SK-N-SH (cell line): ENCODE data around the gene PBX3. TPM values are rescaled to one million over a fixed set of nuclear protein-coding genes. Genes with fewer than 3 reads are reported as not detected.

Source experiments
- CTCF ChIA-PET: fragments of 300-600, 350-600 bp; formaldehyde crosslinking; extraction: SDS; loops from one replicate; lab custom pipeline; 2021; lab: Yijun Ruan, JAX
- POLR2A ChIA-PET: fragments of 350-600 bp; sonication (Branson Sonifier 250); formaldehyde crosslinking; extraction: SDS; loops from one replicate; lab custom pipeline; 2020; ENCODE audit warnings: antibody characterized with exemption, inconsistent platforms; lab: Yijun Ruan, JAX
- DNase-seq: peaks from one replicate; pipeline ENCODE4 v3.0.0; 2012
- H2AFZ ChIP-seq: fragments of 200-600 bp; sonication (generic); 2 replicates; pipeline ENCODE4 v1.8.1; 2016; ENCODE audit warnings: antibody characterized with exemption, mild to moderate bottlenecking, low read depth
- H3F3A ChIP-seq: fragments of 200-600 bp; sonication (generic); replicated peaks from 2 replicates; pipeline ENCODE3; 2016; ENCODE audit warnings: antibody characterized with exemption, mild to moderate bottlenecking; ENCODE audit not compliant: insufficient read depth
- H3K27ac ChIP-seq, 2 experiments: fragments of 200-500 bp in 1 of 2; fragments of 200-600 bp in 1 of 2; sonication (Bioruptor generic) in 1 of 2; sonication (generic), shearing (Covaris generic) in 1 of 2; 2 replicates each; pipeline versions ENCODE4 v1.5.1 to v1.6.1; 2014 to 2016; ENCODE audit warnings: low read depth in 2 of 2, inconsistent platforms in 1 of 2, low read length in 1 of 2, mild to moderate bottlenecking in 1 of 2, mixed read lengths in 1 of 2
- H3K27me3 ChIP-seq: fragments of 200-600 bp; sonication (generic), shearing (Covaris generic); 2 replicates; pipeline ENCODE4 v1.6.1; 2016; ENCODE audit warnings: mixed run types; ENCODE audit not compliant: insufficient read depth
- H3K36me3 ChIP-seq, 2 experiments: fragments of 200-500 bp in 1 of 2; fragments of 200-600 bp in 1 of 2; sonication (Bioruptor generic) in 1 of 2; sonication (generic) in 1 of 2; replicated peaks in 1 of 2; 2 replicates each; pipeline versions ENCODE3 to v1.5.1; 2014 to 2016; ENCODE audit warnings: low read length in 1 of 2, mild to moderate bottlenecking in 1 of 2; ENCODE audit not compliant: insufficient read depth in 2 of 2, control insufficient read depth in 1 of 2
- H3K4me1 ChIP-seq, 2 experiments: fragments of 200-500 bp in 1 of 2; fragments of 200-600 bp in 1 of 2; sonication (Bioruptor generic) in 1 of 2; sonication (generic), shearing (Covaris generic) in 1 of 2; 2 replicates each; pipeline versions ENCODE4 v1.5.1 to v1.6.1; 2014 to 2016; ENCODE audit warnings: low read depth in 1 of 2, low read length in 1 of 2, mixed run types in 1 of 2; ENCODE audit not compliant: insufficient read depth in 2 of 2, control insufficient read depth in 1 of 2
- H3K4me2 ChIP-seq: fragments of 200-600 bp; sonication (generic), shearing (Covaris generic); 2 replicates; pipeline ENCODE4 v1.6.1; 2017; ENCODE audit warnings: mixed run types
- H3K4me3 ChIP-seq, 2 experiments: fragments of 200-500 bp in 1 of 2; fragments of 200-600 bp in 1 of 2; sonication (Bioruptor generic) in 1 of 2; sonication (generic), shearing (Covaris generic) in 1 of 2; 2 replicates each; pipeline versions ENCODE4 v1.5.1 to v1.8.1; 2014 to 2016; ENCODE audit warnings: low read depth in 2 of 2, inconsistent platforms in 1 of 2, low read length in 1 of 2, mild to moderate bottlenecking in 1 of 2, mixed read lengths in 1 of 2, moderate library complexity in 1 of 2
- H3K79me2 ChIP-seq: fragments of 200-600 bp; sonication (generic); 2 replicates; pipeline ENCODE4 v1.8.1; 2017; ENCODE audit warnings: mild to moderate bottlenecking; ENCODE audit not compliant: insufficient read depth
- H3K9ac ChIP-seq: fragments of 200-600 bp; sonication (generic); 2 replicates; pipeline ENCODE4 v1.6.1; 2017; ENCODE audit warnings: mixed run types
- H3K9me2 ChIP-seq: fragments of 200-600 bp; sonication (generic); 2 replicates; pipeline ENCODE4 v1.6.1; 2017; ENCODE audit warnings: mixed run types
- H3K9me3 ChIP-seq: fragments of 200-600 bp; sonication (generic); 2 replicates; pipeline ENCODE4 v1.6.1; 2017; ENCODE audit warnings: mixed run types, mild to moderate bottlenecking, moderate library complexity
- H4K20me1 ChIP-seq: fragments of 200-600 bp; sonication (generic); 2 replicates; pipeline ENCODE4 v1.6.1; 2017; ENCODE audit warnings: mild to moderate bottlenecking, mixed run types; ENCODE audit not compliant: insufficient read depth
- ELF1 ChIP-seq: IDR thresholded peaks from 2 replicates; pipeline ENCODE4 v1.4.0; 2012
- EP300 ChIP-seq, 2 experiments: IDR thresholded peaks; 2 replicates each; pipeline versions ENCODE4 v1.4.0 to v1.6.1; 2012; ENCODE audit warnings: borderline replicate concordance in 1 of 2, low read depth in 1 of 2, low read length in 1 of 2
- EZH2phosphoT487 ChIP-seq: fragments of 200-600 bp; sonication (generic); IDR thresholded peaks from 2 replicates; pipeline ENCODE4 v1.6.1; 2017; ENCODE audit warnings: low read depth, mixed run types, mild to moderate bottlenecking, antibody characterized with exemption, moderate library complexity, borderline replicate concordance
- FOXJ3 ChIP-seq: sonication (generic); formaldehyde crosslinking; IDR thresholded peaks from 2 replicates; pipeline ENCODE4 v1.5.1; 2020; ENCODE audit warnings: mild to moderate bottlenecking, missing genetic modification reagents
- MEF2A ChIP-seq: IDR thresholded peaks from 2 replicates; pipeline ENCODE4 v1.4.0; 2012; ENCODE audit warnings: low read depth, borderline replicate concordance
- NFIC ChIP-seq: IDR thresholded peaks from 2 replicates; pipeline ENCODE4 v1.4.0; 2012; ENCODE audit warnings: borderline replicate concordance
- NRF1 ChIP-seq: IDR thresholded peaks from 2 replicates; pipeline ENCODE4 v1.6.1; 2012; ENCODE audit warnings: low read depth, mild to moderate bottlenecking, low read length
- POLR2AphosphoS5 ChIP-seq: IDR thresholded peaks from 2 replicates; pipeline ENCODE4 v1.6.1; 2012; ENCODE audit warnings: low read depth, low read length
- RCOR1 ChIP-seq: fragments of 150-350 bp; IDR thresholded peaks from 2 replicates; pipeline ENCODE4 v1.6.1; 2017; ENCODE audit warnings: antibody characterized with exemption, low read length
- TAF1 ChIP-seq: IDR thresholded peaks from 2 replicates; pipeline ENCODE4 v1.6.1; 2012; ENCODE audit warnings: low read depth, mild to moderate bottlenecking, low read length, moderate library complexity, borderline replicate concordance
- TEAD4 ChIP-seq: IDR thresholded peaks from 2 replicates; pipeline ENCODE4 v1.4.0; 2012; ENCODE audit warnings: mild to moderate bottlenecking, borderline replicate concordance; ENCODE audit not compliant: insufficient read depth
- WGBS: methylation state at CpG from one replicate; pipeline ENCODE4 v1.1.6; 2017; ENCODE audit warnings: low lambda C conversion rate; 5-methylcytosine and 5-hydroxymethylcytosine counted together
- polyA plus RNA-seq, 3 experiments: library from polyadenylated mRNA; depleted of rRNA; stranded (reverse); fragments of >200 nt; gene quantifications; 2 replicates each; pipeline ENCODE4 v1.2.3, GENCODE V29; 2012
- TF ChIP-seq, protein P1 (sequence below): IDR thresholded peaks from 2 replicates; pipeline ENCODE4 v1.6.1; 2012; ENCODE audit warnings: mild to moderate bottlenecking, low read depth, low read length, moderate library complexity
- TF ChIP-seq, protein P2 (sequence below): fragments of 150-350 bp; IDR thresholded peaks from 2 replicates; pipeline ENCODE4 v1.6.1; 2016; ENCODE audit warnings: mild to moderate bottlenecking, low read depth, low read length
- TF ChIP-seq, protein P3 (sequence below): IDR thresholded peaks from 2 replicates; pipeline ENCODE4 v1.4.0; 2012; ENCODE audit warnings: low read depth, borderline replicate concordance

Gene PBX3
- polyA plus RNA-seq, 1 of the 3 experiments (the other 2 are of a cell fraction) = 73.0 TPM

DNA sequence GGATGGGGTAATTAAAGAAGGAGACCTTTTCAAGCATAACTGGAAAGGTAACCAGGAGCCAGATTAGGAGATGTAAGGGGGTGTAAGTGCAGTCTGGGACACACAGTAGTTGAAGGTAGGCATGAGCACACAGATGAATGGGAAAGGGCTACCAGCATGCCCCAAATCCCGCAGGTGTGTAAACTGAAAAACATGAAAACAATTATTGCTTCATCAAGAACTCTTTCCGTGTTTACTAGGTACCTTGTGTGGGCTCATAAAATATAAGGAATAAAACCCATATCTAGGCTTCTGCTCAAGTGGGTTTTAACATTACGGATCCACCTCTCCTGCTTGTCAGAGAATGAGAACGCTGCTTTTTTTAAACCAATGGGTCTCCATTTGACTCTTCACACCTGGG, 41.3 kb upstream of the PBX3 start:
- no peaks in the 10 kb centered on the region for H3K27me3 ChIP-seq
- ChIA-PET CTCF (interaction anchor here (1.2 kb wide), 1 partner anchor 16 kb away, joined by 3 read pairs; no protein-coding TSS in a partner anchor), POLR2A (no interaction called here)

More for the DNA sequence above, 41.3 kb upstream of the PBX3 start:
- peaks cover 12% of the 10 kb centered on the region for H3F3A ChIP-seq
- TF ChIP-seq, protein P1, sequence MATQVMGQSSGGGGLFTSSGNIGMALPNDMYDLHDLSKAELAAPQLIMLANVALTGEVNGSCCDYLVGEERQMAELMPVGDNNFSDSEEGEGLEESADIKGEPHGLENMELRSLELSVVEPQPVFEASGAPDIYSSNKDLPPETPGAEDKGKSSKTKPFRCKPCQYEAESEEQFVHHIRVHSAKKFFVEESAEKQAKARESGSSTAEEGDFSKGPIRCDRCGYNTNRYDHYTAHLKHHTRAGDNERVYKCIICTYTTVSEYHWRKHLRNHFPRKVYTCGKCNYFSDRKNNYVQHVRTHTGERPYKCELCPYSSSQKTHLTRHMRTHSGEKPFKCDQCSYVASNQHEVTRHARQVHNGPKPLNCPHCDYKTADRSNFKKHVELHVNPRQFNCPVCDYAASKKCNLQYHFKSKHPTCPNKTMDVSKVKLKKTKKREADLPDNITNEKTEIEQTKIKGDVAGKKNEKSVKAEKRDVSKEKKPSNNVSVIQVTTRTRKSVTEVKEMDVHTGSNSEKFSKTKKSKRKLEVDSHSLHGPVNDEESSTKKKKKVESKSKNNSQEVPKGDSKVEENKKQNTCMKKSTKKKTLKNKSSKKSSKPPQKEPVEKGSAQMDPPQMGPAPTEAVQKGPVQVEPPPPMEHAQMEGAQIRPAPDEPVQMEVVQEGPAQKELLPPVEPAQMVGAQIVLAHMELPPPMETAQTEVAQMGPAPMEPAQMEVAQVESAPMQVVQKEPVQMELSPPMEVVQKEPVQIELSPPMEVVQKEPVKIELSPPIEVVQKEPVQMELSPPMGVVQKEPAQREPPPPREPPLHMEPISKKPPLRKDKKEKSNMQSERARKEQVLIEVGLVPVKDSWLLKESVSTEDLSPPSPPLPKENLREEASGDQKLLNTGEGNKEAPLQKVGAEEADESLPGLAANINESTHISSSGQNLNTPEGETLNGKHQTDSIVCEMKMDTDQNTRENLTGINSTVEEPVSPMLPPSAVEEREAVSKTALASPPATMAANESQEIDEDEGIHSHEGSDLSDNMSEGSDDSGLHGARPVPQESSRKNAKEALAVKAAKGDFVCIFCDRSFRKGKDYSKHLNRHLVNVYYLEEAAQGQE = no peak
- TF ChIP-seq ELF1 = no peak
- no peak for TF ChIP-seq EP300 (IDR thresholded peaks at IDR 0.05; ENCODE audit: borderline replicate concordance in 1 of 2, low read depth in 1 of 2, low read length in 1 of 2)
- no peak for TF ChIP-seq RCOR1
- TF ChIP-seq TEAD4 = no peak
- no peak for TF ChIP-seq FOXJ3 (CRISPR knock-in tag)
- TF ChIP-seq MEF2A = no peak
- TF ChIP-seq, protein P2, sequence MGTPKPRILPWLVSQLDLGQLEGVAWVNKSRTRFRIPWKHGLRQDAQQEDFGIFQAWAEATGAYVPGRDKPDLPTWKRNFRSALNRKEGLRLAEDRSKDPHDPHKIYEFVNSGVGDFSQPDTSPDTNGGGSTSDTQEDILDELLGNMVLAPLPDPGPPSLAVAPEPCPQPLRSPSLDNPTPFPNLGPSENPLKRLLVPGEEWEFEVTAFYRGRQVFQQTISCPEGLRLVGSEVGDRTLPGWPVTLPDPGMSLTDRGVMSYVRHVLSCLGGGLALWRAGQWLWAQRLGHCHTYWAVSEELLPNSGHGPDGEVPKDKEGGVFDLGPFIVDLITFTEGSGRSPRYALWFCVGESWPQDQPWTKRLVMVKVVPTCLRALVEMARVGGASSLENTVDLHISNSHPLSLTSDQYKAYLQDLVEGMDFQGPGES = no peak
- no peak for TF ChIP-seq NFIC
- TF ChIP-seq TAF1 = no peak
- TF ChIP-seq EZH2phosphoT487 = no peak
- TF ChIP-seq POLR2AphosphoS5 = no peak
- TF ChIP-seq, protein P3, sequence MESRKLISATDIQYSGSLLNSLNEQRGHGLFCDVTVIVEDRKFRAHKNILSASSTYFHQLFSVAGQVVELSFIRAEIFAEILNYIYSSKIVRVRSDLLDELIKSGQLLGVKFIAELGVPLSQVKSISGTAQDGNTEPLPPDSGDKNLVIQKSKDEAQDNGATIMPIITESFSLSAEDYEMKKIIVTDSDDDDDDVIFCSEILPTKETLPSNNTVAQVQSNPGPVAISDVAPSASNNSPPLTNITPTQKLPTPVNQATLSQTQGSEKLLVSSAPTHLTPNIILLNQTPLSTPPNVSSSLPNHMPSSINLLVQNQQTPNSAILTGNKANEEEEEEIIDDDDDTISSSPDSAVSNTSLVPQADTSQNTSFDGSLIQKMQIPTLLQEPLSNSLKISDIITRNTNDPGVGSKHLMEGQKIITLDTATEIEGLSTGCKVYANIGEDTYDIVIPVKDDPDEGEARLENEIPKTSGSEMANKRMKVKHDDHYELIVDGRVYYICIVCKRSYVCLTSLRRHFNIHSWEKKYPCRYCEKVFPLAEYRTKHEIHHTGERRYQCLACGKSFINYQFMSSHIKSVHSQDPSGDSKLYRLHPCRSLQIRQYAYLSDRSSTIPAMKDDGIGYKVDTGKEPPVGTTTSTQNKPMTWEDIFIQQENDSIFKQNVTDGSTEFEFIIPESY = no peak
- TF ChIP-seq NRF1 = no peak
- TF ChIP-seq, all 33 proteins: peak for 0
- Histone ChIP-seq H3K36me3 (peaks cover 0 to 5% of the 10 kb centered on the region in 2 experiments), H2AFZ (no peak overlapping the region), H3K4me1 (peaks cover 10 to 15% of the 10 kb centered on the region in 2 experiments; a peak in 3 of 4 replicates), H3K4me2 (peak overlapping the region; percentile 93), H3K4me3 (peak overlapping the region; percentile 85 to 90), H4K20me1 (peaks cover 12% of the 10 kb centered on the region), H3K9me3 (no peaks in the 10 kb centered on the region), H3K9me2 (no peaks in the 10 kb centered on the region), H3K79me2 (peaks cover 59% of the 10 kb centered on the region), H3K9ac (peak overlapping the region; percentile 91; the same call in 1 of the 2 replicates), H3K27ac (no peak overlapping the region; a peak in 1 of 4 replicates)
- WGBS = 77% methylated on average over 4 of the region's 4 CpGs
- no peak for DNase-seq
